Caco-2 (cell line): ENCODE data around the gene SPINK2. TPM values are rescaled to one million over a fixed set of nuclear protein-coding genes. Genes with fewer than 3 reads are reported as not detected.

Experiments used
- BruUV-seq: library from RNA; stranded (reverse); fragments of 400-500 nt; replicated peaks from 2 replicates; lab custom pipeline; 2021; lab: Mats Ljungman, UMichigan
- CTCF ChIA-PET: fragments of 300-600 bp; sonication (Branson Sonifier 250); formaldehyde crosslinking; loops from one replicate; lab custom pipeline; 2022; ENCODE audit warnings: antibody characterized with exemption; lab: Charles Lee
- POLR2A ChIA-PET: fragments of 300-600 bp; sonication (Branson Sonifier 250); formaldehyde crosslinking; loops from one replicate; lab custom pipeline; 2022; ENCODE audit warnings: antibody characterized with exemption; lab: Charles Lee
- DNase-seq, 2 experiments: peaks; one replicate each; pipeline versions ENCODE4 v3.0.0 to v3.0.0-alpha.2; 2020 to 2022
- H3K27me3 ChIP-seq: replicated peaks from 2 replicates; pipeline ENCODE4 v1.6.0; 2011; ENCODE audit warnings: low read length; ENCODE audit not compliant: control insufficient read depth, insufficient read depth
- H3K36me3 ChIP-seq: 2 replicates; pipeline ENCODE4 v1.5.1; 2011; ENCODE audit warnings: low read length; ENCODE audit not compliant: control insufficient read depth, insufficient read depth
- H3K4me1 ChIP-seq: fragments of 250-450 bp; sonication (Bioruptor Pico); 2 replicates; pipeline ENCODE4 v1.5.1; 2020; ENCODE audit warnings: mild to moderate bottlenecking
- H3K4me3 ChIP-seq: 2 replicates; pipeline ENCODE4 v1.5.1; 2011; ENCODE audit warnings: low read depth, mild to moderate bottlenecking, control low read depth, low read length
- H3K9me3 ChIP-seq: fragments of 250-450 bp; sonication (Bioruptor Pico); 2 replicates; pipeline ENCODE4 v1.5.1; 2020; ENCODE audit warnings: mild to moderate bottlenecking, moderate library complexity
- H3K27ac Mint-ChIP-seq: one replicate; pipeline ENCODE4 v1.8.0; 2022; ENCODE audit warnings: mixed read lengths; ENCODE audit not compliant: unreplicated experiment
- H3K27me3 Mint-ChIP-seq: one replicate; pipeline ENCODE4 v1.8.0; 2022; ENCODE audit warnings: mixed read lengths; ENCODE audit not compliant: insufficient read depth, unreplicated experiment
- H3K36me3 Mint-ChIP-seq: one replicate; pipeline ENCODE4 v1.8.0; 2022; ENCODE audit warnings: mild to moderate bottlenecking, mixed read lengths; ENCODE audit not compliant: insufficient read depth, unreplicated experiment
- H3K4me1 Mint-ChIP-seq: one replicate; pipeline ENCODE4 v1.8.0; 2022; ENCODE audit warnings: low read depth, mixed read lengths; ENCODE audit not compliant: unreplicated experiment
- H3K4me3 Mint-ChIP-seq: one replicate; pipeline ENCODE4 v1.8.0; 2022; ENCODE audit warnings: mild to moderate bottlenecking, moderate library complexity, mixed read lengths; ENCODE audit not compliant: unreplicated experiment
- H3K9me3 Mint-ChIP-seq: one replicate; pipeline ENCODE4 v1.8.0; 2022; ENCODE audit warnings: mixed read lengths; ENCODE audit not compliant: unreplicated experiment
- intact Hi-C: fragments of 100-400 bp; cut with micrococcal nuclease; formaldehyde crosslinking; loops from one replicate; pipeline ENCODE4 v1.10.0; 2022; ENCODE audit not compliant: unreplicated experiment
- total RNA-seq: library from RNA; stranded (reverse); gene quantifications from 2 replicates; pipeline ENCODE4 v1.2.3, GENCODE V29; 2022
- TF ChIP-seq, protein P1 (sequence below), 2 experiments: fragments of 200-600 bp in 1 of 2; IDR thresholded peaks; 1 replicate in 1 of 2; 2 replicates in 1 of 2; pipeline versions ENCODE4 v1.5.1 to v1.8.0; 2011 to 2022; ENCODE audit warnings: antibody characterized with exemption in 1 of 2, control low read depth in 1 of 2, inconsistent platforms in 1 of 2, low read depth in 1 of 2, low read length in 1 of 2, mild to moderate bottlenecking in 1 of 2, moderate library complexity in 1 of 2; ENCODE audit not compliant: insufficient read depth in 1 of 2, severe bottlenecking in 1 of 2, unreplicated experiment in 1 of 2

The SPINK2 gene
- total RNA-seq, 1 experiment from 2014 or later, result not detected

DNA sequence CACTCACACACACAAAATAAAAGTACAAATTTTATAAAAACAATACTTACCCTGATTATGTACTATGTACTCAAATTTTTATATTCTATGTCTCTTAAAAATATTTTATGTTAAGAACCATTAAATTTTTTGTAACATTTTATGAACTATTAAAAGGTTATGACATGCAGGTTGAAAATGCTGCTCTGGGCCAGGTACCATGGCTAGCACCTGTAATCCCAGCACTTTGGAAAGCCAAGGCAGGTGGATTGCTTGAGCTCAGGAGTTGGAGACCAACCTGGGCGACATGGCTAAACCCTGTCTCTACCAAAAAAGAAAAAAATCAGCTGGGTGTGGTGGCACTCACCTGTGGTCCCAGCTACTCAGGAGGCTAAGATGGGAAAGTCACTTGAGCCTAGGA, 29.4 kb upstream of the SPINK2 start:
- Mint-ChIP-seq H3K36me3 (no peaks in the 10 kb centered on the region), H3K4me3 (no peak overlapping the region), H3K27me3 (no peaks in the 10 kb centered on the region), H3K27ac (no peak overlapping the region), H3K4me1 (no peaks in the 10 kb centered on the region), H3K9me3 (no peaks in the 10 kb centered on the region)
- H3K4me3 ChIP-seq, result no peak overlapping the region
- ChIA-PET CTCF (no interaction called here), POLR2A (no interaction called here)
- no peaks in the 10 kb centered on the region for H3K36me3 ChIP-seq
- H3K4me1 ChIP-seq, result no peaks in the 10 kb centered on the region
- no peaks in the 10 kb centered on the region for H3K27me3 ChIP-seq
- no TSS peak for BruUV-seq
- TF ChIP-seq, protein P1, sequence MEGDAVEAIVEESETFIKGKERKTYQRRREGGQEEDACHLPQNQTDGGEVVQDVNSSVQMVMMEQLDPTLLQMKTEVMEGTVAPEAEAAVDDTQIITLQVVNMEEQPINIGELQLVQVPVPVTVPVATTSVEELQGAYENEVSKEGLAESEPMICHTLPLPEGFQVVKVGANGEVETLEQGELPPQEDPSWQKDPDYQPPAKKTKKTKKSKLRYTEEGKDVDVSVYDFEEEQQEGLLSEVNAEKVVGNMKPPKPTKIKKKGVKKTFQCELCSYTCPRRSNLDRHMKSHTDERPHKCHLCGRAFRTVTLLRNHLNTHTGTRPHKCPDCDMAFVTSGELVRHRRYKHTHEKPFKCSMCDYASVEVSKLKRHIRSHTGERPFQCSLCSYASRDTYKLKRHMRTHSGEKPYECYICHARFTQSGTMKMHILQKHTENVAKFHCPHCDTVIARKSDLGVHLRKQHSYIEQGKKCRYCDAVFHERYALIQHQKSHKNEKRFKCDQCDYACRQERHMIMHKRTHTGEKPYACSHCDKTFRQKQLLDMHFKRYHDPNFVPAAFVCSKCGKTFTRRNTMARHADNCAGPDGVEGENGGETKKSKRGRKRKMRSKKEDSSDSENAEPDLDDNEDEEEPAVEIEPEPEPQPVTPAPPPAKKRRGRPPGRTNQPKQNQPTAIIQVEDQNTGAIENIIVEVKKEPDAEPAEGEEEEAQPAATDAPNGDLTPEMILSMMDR (IDR thresholded peaks at IDR 0.05; ENCODE audit: insufficient read depth in 1 of 2, low read depth in 1 of 2, low read length in 1 of 2, severe bottlenecking in 1 of 2, unreplicated experiment in 1 of 2), result no peak
- DNase-seq, result no peak
- no peaks in the 10 kb centered on the region for H3K9me3 ChIP-seq
- intact Hi-C loops, result no loop called here

DNA sequence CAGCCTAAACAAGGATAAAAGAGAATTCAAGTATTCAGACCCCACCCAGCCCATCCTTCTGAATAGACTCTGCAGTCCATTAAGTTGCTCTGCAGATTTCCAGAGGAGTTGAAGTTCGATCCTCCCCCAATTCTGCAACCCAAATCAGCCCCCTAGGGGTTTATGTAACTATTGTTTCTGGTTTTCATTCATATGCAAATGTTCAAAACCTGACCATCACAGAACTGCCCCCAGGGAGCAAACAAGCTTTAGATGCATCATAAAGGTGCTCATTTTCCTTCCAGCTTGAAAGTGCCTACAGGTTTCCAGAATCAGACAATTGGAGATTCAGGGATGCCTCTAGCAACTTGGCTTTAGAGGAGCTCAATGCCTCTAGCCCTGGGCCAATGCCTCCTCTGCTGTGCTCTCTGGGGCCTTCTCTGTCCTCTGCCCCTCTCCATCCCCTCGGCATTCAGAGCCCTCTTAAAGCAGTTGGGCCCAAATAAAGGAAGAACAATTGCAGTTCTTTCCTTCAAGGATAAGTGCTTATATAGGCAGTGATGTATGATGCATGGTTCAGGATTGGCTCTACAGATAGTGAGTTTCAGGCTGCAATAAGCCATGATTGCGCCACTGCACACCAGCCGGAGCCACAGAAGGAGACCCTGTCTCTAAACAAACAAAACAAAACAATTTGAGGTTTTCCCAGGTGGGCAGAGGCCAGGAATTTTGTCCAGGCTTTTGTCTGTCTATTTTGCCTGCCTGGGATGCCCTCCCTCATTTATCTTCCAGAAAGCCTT, 23.5 kb upstream of the SPINK2 start:
- Histone ChIP-seq H3K4me3 (no peak overlapping the region), H3K36me3 (no peaks in the 10 kb centered on the region), H3K4me1 (no peaks in the 10 kb centered on the region), H3K27me3 (no peaks in the 10 kb centered on the region), H3K9me3 (no peaks in the 10 kb centered on the region)
- intact Hi-C loops, result no loop called here
- Mint-ChIP-seq H3K27ac (no peak overlapping the region), H3K36me3 (no peaks in the 10 kb centered on the region), H3K27me3 (no peaks in the 10 kb centered on the region), H3K4me3 (no peak overlapping the region), H3K4me1 (no peaks in the 10 kb centered on the region), H3K9me3 (no peaks in the 10 kb centered on the region)
- no peak for DNase-seq
- ChIA-PET CTCF (no interaction called here), POLR2A (no interaction called here)
- no TSS peak for BruUV-seq
- TF ChIP-seq, protein P1 (IDR thresholded peaks at IDR 0.05; ENCODE audit: insufficient read depth in 1 of 2, low read depth in 1 of 2, low read length in 1 of 2, severe bottlenecking in 1 of 2, unreplicated experiment in 1 of 2), result no peak

GRCh38 chr4:56843421-56843899, 22.0 kb upstream of the SPINK2 start:
- H3K27me3 Mint-ChIP-seq, result no peaks in the 10 kb centered on the region
- TF ChIP-seq, protein P1 (IDR thresholded peaks at IDR 0.05; ENCODE audit: insufficient read depth in 1 of 2, low read depth in 1 of 2, low read length in 1 of 2, severe bottlenecking in 1 of 2, unreplicated experiment in 1 of 2), result no peak
- no peak overlapping the region for H3K4me3 Mint-ChIP-seq
- no peak for DNase-seq
- no peaks in the 10 kb centered on the region for H3K36me3 Mint-ChIP-seq
- no peak overlapping the region for H3K27ac Mint-ChIP-seq
- no peak overlapping the region for H3K4me3 ChIP-seq
- BruUV-seq, result no TSS peak
- H3K36me3 ChIP-seq, result no peaks in the 10 kb centered on the region
- ChIA-PET CTCF (no interaction called here), POLR2A (no interaction called here)
- intact Hi-C loops, result no loop called here
- no peaks in the 10 kb centered on the region for H3K9me3 ChIP-seq
- no peaks in the 10 kb centered on the region for H3K9me3 Mint-ChIP-seq
- no peaks in the 10 kb centered on the region for H3K4me1 ChIP-seq
- no peaks in the 10 kb centered on the region for H3K4me1 Mint-ChIP-seq
- H3K27me3 ChIP-seq, result no peaks in the 10 kb centered on the region
